ENCODE results near the gene CFAP46.
"Not testable (repeated sequence)": the region's sequence is repeated elsewhere in the genome, so short reads cannot be mapped to it uniquely, and the experiment has no call there.

CFAP46 gene

GRCh38 chr10:132793871-132794849 is 148.2 kb downstream of the CFAP46 start:
- DNase-seq: no peak

DNA sequence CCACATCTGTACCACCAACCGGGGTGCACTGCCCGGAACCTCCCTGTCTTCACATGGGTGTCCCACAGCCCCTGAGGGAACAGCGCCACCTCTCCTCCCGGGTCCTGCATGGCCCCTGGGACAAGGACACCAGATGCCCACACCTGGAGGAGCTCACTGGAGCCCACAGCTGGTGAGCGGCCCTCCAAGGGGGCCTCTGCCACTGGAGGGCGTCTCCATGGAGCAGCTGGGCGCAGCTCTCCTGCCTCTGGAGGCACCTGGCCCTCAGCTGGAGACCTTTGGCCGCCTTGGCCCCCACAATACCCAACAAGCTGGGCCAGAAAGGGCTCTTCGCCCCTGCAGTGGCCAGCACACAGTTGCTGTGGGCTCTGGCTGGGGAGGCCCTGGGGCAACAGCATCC is 149.2 kb downstream of the CFAP46 start:
- no peak for DNase-seq

DNA sequence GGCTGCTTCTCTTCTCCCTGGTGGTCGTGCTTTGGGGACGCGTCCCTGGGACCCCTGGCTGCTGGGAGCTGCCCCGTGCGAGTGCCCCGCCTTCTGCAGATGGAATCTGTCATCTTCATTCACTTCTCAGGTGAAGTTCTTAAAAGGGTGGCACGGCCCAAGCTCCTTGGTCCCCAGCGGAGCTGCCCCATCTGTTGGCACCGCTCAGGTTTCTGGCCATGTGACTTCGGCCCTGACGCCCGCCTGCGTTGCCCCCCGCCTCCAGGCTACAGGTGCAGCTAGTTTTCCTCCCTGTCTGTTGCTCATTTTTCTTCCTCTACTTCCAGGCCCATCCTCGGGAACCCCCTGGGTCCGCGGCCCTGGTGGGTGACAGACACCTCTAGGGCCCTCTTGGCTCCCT is 149.6 kb downstream of the CFAP46 start:
- no peak for DNase-seq

DNA sequence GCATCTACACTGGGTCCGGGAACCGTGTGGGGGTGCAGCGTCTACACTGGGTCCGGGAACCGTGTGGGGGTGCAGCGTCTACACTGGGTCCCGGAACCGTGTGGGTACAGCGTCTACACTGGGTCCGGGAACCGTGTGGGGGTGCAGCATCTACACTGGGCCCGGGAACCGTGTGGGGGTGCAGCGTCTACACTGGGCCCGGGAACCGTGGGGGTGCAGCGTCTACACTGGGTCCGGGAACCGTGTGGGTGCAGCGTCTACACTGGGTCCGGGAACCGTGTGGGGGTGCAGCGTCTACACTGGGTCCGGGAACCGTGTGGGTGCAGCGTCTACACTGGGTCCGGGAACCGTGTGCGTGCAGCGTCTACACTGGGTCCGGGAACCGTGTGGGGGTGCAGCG is 150.3 kb downstream of the CFAP46 start:
- DNase-seq: not testable (repeated sequence)

GRCh38 chr10:132790934-132791829 is 151.2 kb downstream of the CFAP46 start:
- no peak for DNase-seq

DNA sequence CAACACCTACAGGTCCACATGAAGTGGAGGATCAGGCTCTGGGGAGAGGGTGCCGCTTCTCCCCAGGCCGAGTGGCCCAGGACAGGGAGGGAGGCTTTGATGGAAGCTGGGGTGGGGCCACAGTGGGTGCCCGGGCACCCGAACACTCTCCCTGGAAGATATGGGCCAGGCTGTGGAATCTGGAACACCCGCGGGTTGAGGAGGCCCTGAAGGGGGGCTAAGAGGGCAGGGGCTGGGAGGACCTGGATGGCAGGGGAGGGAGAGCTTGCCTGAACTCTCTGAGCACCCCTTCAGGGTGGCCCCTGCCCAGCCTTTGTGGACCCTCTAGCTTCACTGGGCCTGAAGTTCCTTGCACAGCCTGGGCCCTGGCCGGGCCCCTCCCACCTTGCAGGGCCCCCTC is 151.9 kb downstream of the CFAP46 start:
- no peak for DNase-seq

- no peak for DNase-seq
Measured at GRCh38 chr10:132789659-132790148, 152.7 kb downstream of the CFAP46 start.

DNA sequence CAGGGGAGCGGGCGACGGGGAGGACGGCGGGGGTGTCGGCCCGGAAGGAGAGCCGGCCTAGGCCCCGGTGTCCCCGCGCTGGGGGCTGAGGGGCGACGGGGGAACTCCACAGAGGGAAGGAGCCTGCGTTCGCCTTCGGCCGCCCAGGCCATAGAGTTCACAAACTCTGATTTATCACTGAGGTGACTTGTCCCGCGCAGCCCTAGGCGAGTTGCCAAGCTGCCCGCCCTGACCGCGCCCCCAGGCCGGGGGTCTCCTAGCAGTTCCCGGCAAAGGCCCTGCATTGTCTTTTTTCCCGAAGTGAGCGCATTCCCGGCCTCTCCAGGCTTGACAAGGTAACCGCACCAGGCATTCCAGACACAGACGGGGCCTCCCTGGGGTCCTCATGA is 153.5 kb downstream of the CFAP46 start:
- DNase-seq: no peak

- peak in 27 of 56 donors; percentile 9 to 73 (median 36) for DNase-seq
Measured at GRCh38 chr10:132788180-132788830, 154.1 kb downstream of the CFAP46 start.

DNA sequence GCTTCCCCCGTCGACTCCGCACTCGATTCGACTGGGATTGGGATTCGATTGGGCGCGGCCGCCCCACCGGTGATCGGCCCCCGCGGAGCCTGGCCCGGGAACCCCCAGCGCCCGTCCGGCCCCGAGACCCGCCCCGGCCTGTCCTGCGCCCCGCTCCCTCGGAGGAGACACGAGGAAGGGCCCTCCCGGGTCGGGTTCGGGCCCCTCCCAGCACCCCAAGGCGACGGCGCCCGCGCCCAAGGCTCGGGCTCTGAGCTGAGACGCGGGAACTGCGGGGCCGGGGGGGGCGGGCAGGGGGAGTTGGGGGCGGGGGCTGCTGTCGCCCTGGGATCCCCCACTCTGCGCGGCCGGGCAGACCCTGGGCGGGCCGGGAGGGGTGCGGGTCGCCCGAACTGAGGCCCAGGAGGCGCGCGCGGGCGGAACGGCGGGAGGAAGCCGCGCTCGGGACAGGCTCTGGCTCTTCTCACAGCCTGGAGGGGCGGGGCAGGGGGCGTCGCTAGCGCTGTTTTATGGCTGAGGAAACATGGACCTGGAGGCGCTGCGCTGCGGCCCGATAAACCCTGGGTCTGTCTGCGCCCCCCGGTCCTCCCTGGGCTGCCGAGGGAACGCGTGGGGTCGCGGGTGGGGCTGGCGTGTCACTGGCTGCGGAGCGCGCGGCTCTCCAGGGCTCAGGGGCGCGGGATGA is 154.7 kb downstream of the CFAP46 start:
- peak in 6 of 56 donors; percentile 17 to 49 (median 22) for DNase-seq

DNA sequence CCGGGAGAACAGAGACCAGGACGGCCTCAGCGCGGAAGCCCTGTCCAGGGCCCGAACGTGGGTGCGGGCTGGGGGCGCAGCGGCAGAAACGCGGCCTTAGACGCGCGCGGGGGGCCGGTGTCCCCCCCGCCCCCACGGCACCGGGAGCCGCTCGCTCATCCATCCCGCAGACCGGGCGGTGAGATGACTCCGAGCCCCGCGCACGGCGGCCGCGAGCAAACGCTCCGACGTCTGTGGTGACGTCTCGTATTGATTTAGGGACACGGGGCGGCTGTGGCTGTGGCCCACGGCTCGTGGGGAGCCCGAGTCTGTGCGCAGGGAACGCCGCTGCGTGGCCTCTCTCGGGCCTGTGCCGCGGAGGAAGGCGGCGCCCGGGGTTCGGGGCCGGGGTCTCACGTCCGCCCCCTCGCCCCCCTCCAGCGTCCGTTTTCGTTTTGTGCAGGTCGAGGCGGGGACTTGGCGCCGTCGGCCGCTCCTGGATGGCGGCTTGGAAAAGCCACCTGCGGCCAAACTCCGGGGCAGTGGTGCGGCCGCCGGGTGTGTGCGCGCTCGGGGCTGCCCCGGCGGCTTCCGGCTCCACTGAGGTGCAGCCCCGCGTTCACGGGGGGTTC is 155.4 kb downstream of the CFAP46 start:
- peak in 1 of 56 donors; percentile 50 for DNase-seq

DNA sequence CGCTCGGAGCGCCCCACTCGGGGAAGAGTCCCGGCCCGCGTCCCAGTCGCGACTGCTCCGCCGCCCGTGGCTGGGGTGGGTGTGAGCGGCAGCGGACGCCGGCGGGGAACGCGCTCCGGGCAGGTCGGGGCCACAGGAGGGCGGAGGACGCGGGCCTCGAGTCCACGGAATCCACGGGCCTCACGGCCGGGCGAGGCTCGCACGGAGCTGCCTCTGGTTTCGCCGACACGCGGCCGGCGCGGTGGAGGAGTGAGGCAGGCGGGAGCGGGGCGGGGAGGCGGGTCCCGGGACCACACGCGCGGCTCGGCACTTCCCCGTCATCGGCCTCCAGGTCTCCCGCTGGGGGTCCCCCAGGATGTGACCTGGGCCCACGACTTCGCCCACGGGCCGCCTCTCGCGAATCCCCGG is 155.9 kb downstream of the CFAP46 start:
- no peak for DNase-seq

- peak in 23 of 56 donors; percentile 14 to 78 (median 40) for DNase-seq
Measured at GRCh38 chr10:132785723-132786475, 156.5 kb downstream of the CFAP46 start, which contains the start of gene NKX6-2. NKX6-2 (minus strand) TSS chr10:132786147; CDS start chr10:132785948, 199 bp downstream.

- no peak for DNase-seq
Measured at GRCh38 chr10:132784866-132785722, 157.3 kb downstream of the CFAP46 start.

- DNase-seq: no peak
Measured at GRCh38 chr10:132783940-132784865, 158.2 kb downstream of the CFAP46 start.

DNA sequence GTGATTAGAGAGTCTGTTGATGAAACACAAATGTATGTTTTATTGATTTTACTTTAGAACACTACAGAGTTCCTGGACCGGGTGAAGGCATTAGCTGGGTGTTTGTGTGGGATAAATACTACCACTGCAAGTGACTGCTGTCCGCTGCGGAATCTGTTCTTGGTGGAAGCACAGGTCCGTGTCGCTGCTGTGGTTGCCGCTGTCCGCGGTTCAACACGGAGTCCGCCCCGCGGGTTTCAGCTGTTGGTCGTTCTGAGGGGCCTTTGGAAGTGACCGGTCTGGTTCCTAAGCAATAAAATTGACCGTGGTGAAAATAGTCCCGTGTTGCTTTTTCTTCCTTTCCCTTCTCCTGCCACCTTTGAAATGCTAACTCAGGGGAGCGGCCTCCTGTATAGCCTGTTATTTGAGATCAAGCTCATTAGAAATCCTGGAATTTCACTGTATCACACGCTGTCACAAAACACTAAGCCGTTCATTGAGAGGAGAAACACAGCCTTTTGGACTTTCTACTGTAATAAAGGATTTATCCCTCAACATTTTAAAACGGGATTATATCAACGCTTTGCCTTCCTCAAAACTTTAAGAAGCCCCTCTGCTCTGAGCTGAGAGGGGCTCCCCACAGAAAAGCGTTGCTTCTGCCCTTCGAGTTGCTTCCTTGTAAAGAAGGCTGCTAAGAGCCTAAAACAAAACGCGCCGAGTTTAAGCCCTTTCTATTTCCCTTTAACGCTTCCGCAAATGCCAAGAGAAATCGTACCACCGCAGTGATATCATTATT is 159.0 kb downstream of the CFAP46 start:
- DNase-seq: peak in 1 of 56 donors; percentile 23

Measured in amygdala (tissue), 56 donors.